GM19035 (cell line): ENCODE measurements around the gene INHBB.

ENCODE experiments used
- ATAC-seq: cut with Tn5 transposase; IDR thresholded peaks from one replicate; pipeline ENCODE4 v1.9.1; 2021; ENCODE audit not compliant: unreplicated experiment

Gene INHBB

GRCh38 chr2:120338015-120338414 lies 7.9 kb upstream of the INHBB start:
- ATAC-seq, result no peak

- ATAC-seq, result no peak
Observed at GRCh38 chr2:120341977-120342376, 4.0 kb upstream of the INHBB start.

- ATAC-seq, result no peak
Observed at GRCh38 chr2:120342446-120342845, 3.5 kb upstream of the INHBB start.

- ATAC-seq, result no peak
Observed at GRCh38 chr2:120343100-120343432, 2.9 kb upstream of the INHBB start.

- no peak for ATAC-seq
Observed at GRCh38 chr2:120343433-120344105, 2.4 kb upstream of the INHBB start.

GRCh38 chr2:120344214-120344975 lies 1.5 kb upstream of the INHBB start:
- no peak for ATAC-seq

- no peak for ATAC-seq
Observed at GRCh38 chr2:120344976-120345581, 857 bp upstream of the INHBB start.

GRCh38 chr2:120345608-120346007 lies 328 bp upstream of the INHBB start:
- no peak for ATAC-seq

- no peak for ATAC-seq
Observed at GRCh38 chr2:120346667-120347358, 877 bp downstream of the INHBB start.

- ATAC-seq, result no peak
Observed at GRCh38 chr2:120347396-120348060, 1.6 kb downstream of the INHBB start.

- ATAC-seq, result no peak
Observed at GRCh38 chr2:120348134-120348736, 2.3 kb downstream of the INHBB start.

GRCh38 chr2:120348737-120349439 lies 3.0 kb downstream of the INHBB start:
- ATAC-seq, result no peak

- ATAC-seq, result no peak
Observed at GRCh38 chr2:120349440-120349921, 3.5 kb downstream of the INHBB start.

- no peak for ATAC-seq
Observed at GRCh38 chr2:120350080-120350479, 4.1 kb downstream of the INHBB start.

- no peak for ATAC-seq
Observed at GRCh38 chr2:120350801-120351320, 4.9 kb downstream of the INHBB start.

- no peak for ATAC-seq
Observed at GRCh38 chr2:120352696-120353590, 7.0 kb downstream of the INHBB start.

GRCh38 chr2:120353591-120353898 lies 7.6 kb downstream of the INHBB start:
- ATAC-seq, result no peak

- ATAC-seq, result no peak
Observed at GRCh38 chr2:120353931-120354330, 8.0 kb downstream of the INHBB start.

- ATAC-seq, result no peak
Observed at GRCh38 chr2:120354467-120354866, 8.5 kb downstream of the INHBB start.
